Esophagus squamous epithelium (tissue), 4 donors: ENCODE measurements around the gene PVR.

Experiments
- CTCF ChIP-seq, 6 experiments: fragments of 450-650 bp in 4 of 6; fragments of 200-600 bp in 2 of 6; sonication (generic) in 2 of 6; IDR thresholded peaks; one replicate each; pipeline ENCODE4 v1.5.1; 2016 to 2019; ENCODE audit warnings: antibody characterized with exemption in 6 of 6, mild to moderate bottlenecking in 4 of 6, moderate library complexity in 4 of 6
- POLR2A ChIP-seq, 4 donors: fragments of 450-650 bp; IDR thresholded peaks; one replicate each; pipeline ENCODE4 v1.6.1; 2017; ENCODE audit warnings: antibody characterized with exemption in 4 of 4, mild to moderate bottlenecking in 4 of 4, moderate library complexity in 3 of 4

GRCh38 chr19:44710483-44710882, 66.8 kb downstream of the PVR start:
- TF ChIP-seq CTCF (IDR thresholded peaks at IDR 0.05) (no peak), POLR2A (IDR thresholded peaks at IDR 0.05) (no peak)
